ENCODE measurements around the gene HLA-DQB2.
"Not testable (repeated sequence)": the region's sequence is repeated elsewhere in the genome, so short reads cannot be mapped to it uniquely, and the experiment has no call there.

Gene HLA-DQB2
- total RNA-seq: 0 to 1.2 reads per million in 2 donors

GRCh38 chr6:32763421-32763820 is at the start of gene HLA-DQB2:
TSS of gene HLA-DQB2 (minus strand) at chr6:32763532. CDS start at chr6:32763470, 62 bp downstream.
- no peak for DNase-seq

GRCh38 chr6:32809171-32809570 is 45.8 kb upstream of the HLA-DQB2 start:
- no peak for DNase-seq

DNA sequence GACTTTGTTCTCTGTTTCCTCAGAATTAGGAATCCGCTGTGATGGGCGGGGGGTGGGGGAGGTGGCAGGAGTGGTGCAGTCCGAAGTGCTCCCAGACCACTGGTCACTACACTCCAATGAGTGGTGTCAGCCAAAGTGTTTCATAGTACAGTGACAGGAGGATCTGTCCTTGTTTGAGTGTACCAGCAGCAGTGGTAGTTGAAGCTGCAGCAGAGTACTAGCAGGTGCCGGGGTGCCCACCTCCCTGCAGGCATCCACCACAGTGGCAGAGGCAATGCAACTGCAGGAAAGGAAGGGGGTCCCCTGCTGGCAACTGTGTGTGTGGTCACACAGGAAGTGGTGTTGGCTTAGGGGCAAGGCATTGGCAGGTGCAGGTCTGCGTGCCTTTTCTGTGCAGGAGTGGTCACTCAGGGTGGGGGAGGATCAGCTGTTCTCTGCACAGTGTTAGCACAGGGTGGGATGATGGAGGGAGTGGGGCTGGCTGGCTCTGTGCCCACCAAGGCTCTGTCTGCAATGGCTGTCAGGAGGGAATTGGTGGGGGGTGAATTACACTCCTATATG is 43.8 kb upstream of the HLA-DQB2 start:
- DNase-seq: no peak

- DNase-seq: not testable (repeated sequence)
These were observed 42.1 kb upstream of the HLA-DQB2 start for GRCh38 chr6:32805404-32805803.

- no peak for DNase-seq
These were observed 40.1 kb upstream of the HLA-DQB2 start for GRCh38 chr6:32803416-32803815.

- DNase-seq: no peak
These were observed 36.4 kb upstream of the HLA-DQB2 start for GRCh38 chr6:32799740-32800139.

DNA sequence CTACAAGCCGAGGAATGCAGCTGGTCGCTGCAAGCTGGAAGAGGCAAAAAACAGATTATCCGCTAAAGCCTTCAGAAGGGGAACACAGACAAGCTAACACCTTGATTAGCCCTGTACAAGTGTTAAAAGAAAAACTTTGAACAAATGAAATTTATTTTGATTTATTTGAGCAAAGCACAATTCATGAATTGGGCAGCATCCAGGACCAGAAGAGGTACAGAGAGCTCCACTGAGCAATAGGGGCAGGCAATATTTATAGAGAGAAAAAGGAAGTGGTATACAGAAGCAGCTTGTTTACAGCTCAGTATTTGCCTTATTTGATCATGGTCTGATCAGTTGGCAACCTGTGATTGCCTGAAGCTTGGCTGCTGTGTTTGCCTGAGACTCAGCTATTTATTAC is 35.8 kb upstream of the HLA-DQB2 start:
- no peak for DNase-seq

GRCh38 chr6:32796848-32797776 is 33.8 kb upstream of the HLA-DQB2 start:
- DNase-seq: peak; percentile 80

GRCh38 chr6:32794510-32794909 is 31.2 kb upstream of the HLA-DQB2 start:
- no peak for DNase-seq

GRCh38 chr6:32792901-32793435 is 29.6 kb upstream of the HLA-DQB2 start:
- no peak for DNase-seq

DNA sequence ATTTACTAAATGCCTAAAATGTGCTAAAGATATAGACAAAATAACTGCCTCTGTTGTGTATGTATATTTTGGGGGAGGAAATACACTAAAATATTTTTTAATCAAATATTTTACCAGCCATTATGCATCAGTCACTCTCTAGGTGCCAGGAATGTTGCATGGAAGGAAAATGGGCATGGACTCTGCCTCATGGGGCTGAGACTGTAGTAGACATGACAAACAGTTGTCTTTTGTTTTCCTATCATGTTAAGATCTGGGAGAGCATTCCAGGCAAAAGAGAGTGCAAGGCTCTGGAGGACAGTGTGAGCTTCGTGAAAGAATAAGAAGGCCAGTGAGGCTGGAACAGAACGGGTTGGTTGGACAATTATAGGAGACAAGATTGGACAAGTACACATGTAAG is 27.0 kb upstream of the HLA-DQB2 start:
- no peak for DNase-seq

DNA sequence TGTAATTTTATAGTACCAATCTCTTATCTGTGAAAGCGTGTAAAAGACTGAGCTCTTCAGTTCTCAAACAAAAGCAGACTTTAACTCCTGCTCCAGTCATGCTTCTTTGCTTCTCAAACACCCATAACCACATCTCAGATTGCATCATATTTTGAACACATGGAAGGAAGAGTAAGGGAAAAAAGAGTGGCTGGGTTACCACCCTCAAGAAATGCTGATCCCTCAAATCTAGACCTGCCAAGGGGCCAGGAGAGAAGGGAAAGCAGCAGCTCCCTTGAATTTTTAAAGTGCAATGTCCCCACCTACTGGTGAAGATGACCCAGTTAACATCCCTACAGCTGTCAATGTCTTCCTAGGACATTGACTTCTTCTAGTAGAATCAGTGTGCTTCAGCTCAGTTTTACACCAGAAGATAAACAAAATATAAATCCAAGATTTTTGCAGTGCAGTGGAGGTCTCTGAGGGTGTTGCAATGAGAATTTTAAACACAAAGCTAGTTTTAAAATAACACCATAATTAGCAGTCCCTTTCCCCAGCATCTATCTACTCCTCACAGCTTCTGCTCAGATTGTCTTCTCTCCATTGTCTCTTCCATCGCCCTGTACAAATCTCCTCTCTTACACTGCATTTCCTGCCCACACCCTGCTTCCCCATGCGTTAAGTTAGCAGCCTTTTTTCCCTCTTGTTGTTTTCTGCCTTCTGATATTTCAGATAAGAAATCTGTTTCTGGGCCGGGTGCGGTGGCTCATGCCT is 22.6 kb upstream of the HLA-DQB2 start:
- no peak for DNase-seq

- DNase-seq: not testable (repeated sequence)
These were observed 19.6 kb upstream of the HLA-DQB2 start for GRCh38 chr6:32782923-32783322.

- no peak for DNase-seq
These were observed 15.7 kb upstream of the HLA-DQB2 start for GRCh38 chr6:32779036-32779435.

GRCh38 chr6:32775071-32775470 is 11.7 kb upstream of the HLA-DQB2 start:
- no peak for DNase-seq

DNA sequence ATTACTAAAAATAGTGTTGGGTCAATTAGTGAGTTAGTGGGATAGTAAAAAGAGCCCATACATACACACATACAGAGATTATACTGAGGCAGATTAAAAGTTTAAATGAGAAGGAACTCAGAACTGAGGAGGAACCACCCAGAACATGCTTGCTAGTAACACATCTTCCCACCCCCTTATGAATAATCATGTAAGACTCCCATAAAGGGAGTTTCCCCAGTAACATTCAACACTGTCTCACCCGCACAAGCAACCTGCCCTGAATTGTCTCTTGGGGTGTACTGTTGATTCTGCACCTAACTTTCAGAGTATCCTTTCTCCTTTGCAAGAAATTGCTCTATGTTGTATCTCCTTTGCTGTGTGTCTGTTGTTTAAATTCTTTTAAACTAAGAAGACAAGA is 11.1 kb upstream of the HLA-DQB2 start:
- DNase-seq: no peak

- DNase-seq: no peak
These were observed 9.3 kb upstream of the HLA-DQB2 start for GRCh38 chr6:32772656-32773055.

DNA sequence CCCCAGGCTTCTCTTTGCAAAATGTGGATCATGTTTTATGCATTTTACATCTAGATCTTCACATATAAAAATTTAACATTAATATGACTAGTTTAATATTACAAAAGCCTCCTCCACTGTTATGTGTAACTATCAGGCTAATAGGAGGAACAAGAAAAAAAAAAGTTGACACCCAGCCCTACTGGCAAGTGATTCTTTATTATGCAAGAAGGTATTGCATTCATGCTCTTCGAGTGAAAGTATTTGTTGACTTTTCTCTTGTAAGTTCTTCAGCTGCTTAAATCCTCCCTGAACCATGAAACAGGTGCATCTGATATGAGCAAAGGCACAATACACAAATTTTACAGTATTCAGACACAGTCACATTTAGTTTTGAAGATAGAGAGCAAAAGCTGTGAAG is 716 bp upstream of the HLA-DQB2 start:
- DNase-seq: no peak

- no peak for DNase-seq
These were observed 1.8 kb downstream of the HLA-DQB2 start for GRCh38 chr6:32761548-32761947.

- no peak for DNase-seq
These were observed 2.3 kb downstream of the HLA-DQB2 start for GRCh38 chr6:32761072-32761471.

DNA sequence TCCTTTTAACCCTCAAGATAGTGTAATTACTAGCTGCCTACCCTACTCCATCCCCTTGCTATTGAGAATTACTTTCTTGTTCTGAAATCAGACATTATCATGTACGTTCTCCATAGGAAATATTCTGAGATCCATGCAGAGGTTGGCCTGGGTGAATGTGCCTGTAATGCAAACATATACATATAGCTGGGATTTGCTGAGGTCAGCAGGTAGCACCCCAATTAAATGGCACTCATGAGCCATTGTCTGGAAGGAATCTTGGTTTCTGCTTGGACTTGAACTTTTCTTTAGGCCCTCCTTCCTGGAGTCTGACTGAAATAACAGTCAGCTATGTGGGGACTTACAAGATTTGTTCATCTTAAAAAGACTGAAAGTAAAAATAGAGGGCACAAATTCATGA is 3.7 kb downstream of the HLA-DQB2 start:
- no peak for DNase-seq

DNA sequence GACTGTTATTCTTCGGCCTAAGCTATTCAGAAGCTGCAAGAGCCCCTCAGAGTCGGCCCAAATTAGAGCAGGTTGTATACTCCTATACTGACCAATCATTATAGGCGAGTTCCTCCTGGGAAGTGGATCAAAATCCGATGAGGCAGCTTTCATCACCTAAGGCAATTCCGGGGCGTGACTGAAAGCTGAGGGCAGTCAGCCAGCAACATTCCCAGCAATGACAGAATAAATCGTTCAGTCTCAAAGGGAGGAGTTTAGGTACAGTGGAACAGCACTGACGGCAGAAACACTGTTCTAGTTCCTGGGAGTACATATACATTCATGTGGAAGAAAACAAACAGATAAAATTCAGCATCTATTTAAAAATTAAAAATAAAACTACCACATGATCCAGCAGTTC is 10.8 kb downstream of the HLA-DQB2 start:
- DNase-seq: no peak

GRCh38 chr6:32745649-32746048 is 17.7 kb downstream of the HLA-DQB2 start:
- DNase-seq: not testable (repeated sequence)
